ENCODE data around the gene TTLL11. TPM values are rescaled to one million over a fixed set of nuclear protein-coding genes. Genes with fewer than 3 reads are reported as not detected.

Gene TTLL11
- total RNA-seq, 1 donor from 2014 or later = 6.9 TPM

DNA sequence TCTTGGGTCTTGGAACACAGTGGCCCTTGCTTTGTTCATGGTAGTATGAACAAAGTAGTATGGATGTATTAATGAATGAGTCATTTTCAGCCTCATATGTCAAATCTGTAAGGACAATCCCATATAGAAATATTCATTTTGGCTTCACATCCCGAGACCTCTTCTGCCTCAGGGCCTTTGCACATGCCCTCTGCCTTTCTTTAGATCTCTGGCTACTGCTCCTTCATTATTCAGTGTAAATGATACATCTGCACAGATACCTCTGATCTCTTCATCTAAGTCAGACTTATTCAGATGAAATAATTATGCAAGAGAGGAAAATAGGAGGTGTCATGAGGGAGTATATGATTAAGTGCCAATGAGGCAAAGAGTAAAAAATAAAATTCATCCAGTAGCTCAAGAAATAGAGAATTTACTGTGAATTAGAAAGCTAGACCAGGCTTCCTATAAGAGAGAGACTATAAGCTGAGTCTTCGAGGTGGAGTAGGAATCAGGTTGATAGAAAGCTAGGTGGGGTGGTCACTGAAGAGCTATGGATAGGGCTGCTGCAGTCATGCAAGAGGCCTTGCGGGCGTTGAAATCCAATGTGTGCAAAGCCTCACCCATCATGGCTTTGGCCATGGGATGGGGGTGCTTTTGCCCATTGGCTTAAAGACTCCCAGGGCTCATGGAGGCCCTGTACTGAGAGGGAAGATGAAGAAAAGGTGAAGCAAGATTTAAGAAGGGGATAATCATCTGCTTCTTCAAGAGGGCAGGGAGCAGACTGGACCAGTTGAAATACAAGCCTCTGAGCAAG, 3.7 kb upstream of the TTLL11 start:
- Histone ChIP-seq H3K9ac (ENCODE audit: low read length) (no peak overlapping the region), H3K36me3 (ENCODE audit: insufficient read depth, low read length) (no peaks in the 10 kb centered on the region), H3K27me3 (ENCODE audit: insufficient read depth, low read length) (peaks cover 4% of the 10 kb centered on the region), H3K27ac (ENCODE audit: low read depth, low read length) (no peak overlapping the region), H3K9me3 (ENCODE audit: insufficient read depth, low read depth, low read length) (no peaks in the 10 kb centered on the region), H2AFZ (ENCODE audit: low read depth, low read length) (no peak overlapping the region), H3K4me1 (ENCODE audit: insufficient read depth, low read length) (peaks cover 12% of the 10 kb centered on the region), H3K4me3 (ENCODE audit: insufficient read depth, low read depth, low read length) (no peak overlapping the region), H3K4me2 (ENCODE audit: low read length) (no peak overlapping the region), H3K79me2 (ENCODE audit: insufficient read depth, low read length) (peaks cover 11% of the 10 kb centered on the region), H4K20me1 (ENCODE audit: insufficient read depth, low read length) (peaks cover 6% of the 10 kb centered on the region)
- Mint-ChIP-seq H3K9me3 (ENCODE audit: unreplicated experiment) (no peaks in the 10 kb centered on the region), H3K27me3 (ENCODE audit: low read depth, unreplicated experiment) (peaks cover 31% of the 10 kb centered on the region), H3K4me3 (ENCODE audit: unreplicated experiment) (no peak overlapping the region), H3K27ac (ENCODE audit: unreplicated experiment) (no peak overlapping the region), H3K4me1 (ENCODE audit: low read depth, unreplicated experiment) (peaks cover 4% of the 10 kb centered on the region), H3K36me3 (ENCODE audit: low read depth, unreplicated experiment) (no peaks in the 10 kb centered on the region)
- DNase-seq (ENCODE audit: low read depth) (no peak), FAIRE-seq (no peak)
- no peak for TF ChIP-seq EZH2 (IDR thresholded peaks at IDR 0.05; ENCODE audit: insufficient read depth, low read length)
- no peak for TF ChIP-seq CTCF (IDR thresholded peaks at IDR 0.05; ENCODE audit: insufficient read depth, low read depth, low read length)

- TF ChIP-seq EZH2 (IDR thresholded peaks at IDR 0.05; ENCODE audit: insufficient read depth, low read length) = no peak
- TF ChIP-seq CTCF (IDR thresholded peaks at IDR 0.05; ENCODE audit: insufficient read depth, low read depth, low read length) = peak; percentile 79
- Mint-ChIP-seq H3K27me3 (ENCODE audit: low read depth, unreplicated experiment) (peaks cover 28% of the 10 kb centered on the region), H3K4me3 (ENCODE audit: unreplicated experiment) (no peak overlapping the region), H3K27ac (ENCODE audit: unreplicated experiment) (no peak overlapping the region), H3K36me3 (ENCODE audit: low read depth, unreplicated experiment) (peaks cover 4% of the 10 kb centered on the region), H3K9me3 (ENCODE audit: unreplicated experiment) (no peaks in the 10 kb centered on the region), H3K4me1 (ENCODE audit: low read depth, unreplicated experiment) (peaks cover 7% of the 10 kb centered on the region)
- Histone ChIP-seq H3K79me2 (ENCODE audit: insufficient read depth, low read length) (peaks cover 27% of the 10 kb centered on the region), H3K9ac (ENCODE audit: low read length) (no peak overlapping the region), H3K27me3 (ENCODE audit: insufficient read depth, low read length) (peaks cover 4% of the 10 kb centered on the region), H3K4me1 (ENCODE audit: insufficient read depth, low read length) (peaks cover 12% of the 10 kb centered on the region), H3K9me3 (ENCODE audit: insufficient read depth, low read depth, low read length) (no peaks in the 10 kb centered on the region), H3K4me3 (ENCODE audit: insufficient read depth, low read depth, low read length) (no peak overlapping the region), H3K4me2 (ENCODE audit: low read length) (peak overlapping the region; percentile 2), H4K20me1 (ENCODE audit: insufficient read depth, low read length) (peaks cover 22% of the 10 kb centered on the region), H3K36me3 (ENCODE audit: insufficient read depth, low read length) (no peaks in the 10 kb centered on the region), H2AFZ (ENCODE audit: low read depth, low read length) (no peak overlapping the region), H3K27ac (ENCODE audit: low read depth, low read length) (no peak overlapping the region)
- FAIRE-seq = no peak
- DNase-seq (ENCODE audit: low read depth) = no peak
Observed at GRCh38 chr9:122095010-122095767, 2.1 kb upstream of the TTLL11 start.
